GM12864 (cell line): Measurements from ENCODE around the gene MTG2.

ENCODE experiments used
- DNase-seq: peaks from one replicate; pipeline ENCODE4 v3.0.0-alpha.2; 2011; ENCODE audit warnings: low read depth
- H3K4me3 ChIP-seq: 2 replicates; pipeline ENCODE4 v1.5.1; 2011; ENCODE audit warnings: mild to moderate bottlenecking, low read depth, low read length, control low read depth
- TF ChIP-seq, protein P1 (sequence below): IDR thresholded peaks from 2 replicates; pipeline ENCODE4 v1.5.1; 2011; ENCODE audit warnings: low read depth, mild to moderate bottlenecking, moderate library complexity, low read length, control low read depth, inconsistent platforms; ENCODE audit errors: missing control alignments

Gene MTG2

DNA sequence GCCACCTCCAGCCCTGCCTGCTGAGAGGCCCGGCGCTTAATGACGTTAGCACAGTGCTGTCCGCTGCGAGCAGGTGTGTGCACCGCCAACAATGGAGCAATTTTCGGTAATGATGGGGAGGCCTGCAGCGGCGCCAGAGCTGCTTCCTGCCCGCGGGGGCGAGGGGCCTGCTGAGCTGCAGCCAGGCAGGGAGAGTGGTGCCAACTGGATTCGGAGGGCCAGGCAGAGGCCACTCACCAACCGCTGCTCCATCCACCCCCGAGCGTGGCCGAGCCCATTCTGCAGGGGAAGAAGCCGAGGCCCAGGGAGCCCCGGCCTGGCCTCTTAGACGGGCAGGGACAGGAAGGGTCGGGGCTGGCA, 27.6 kb downstream of the MTG2 start:
- DNase-seq, result no peak
- H3K4me3 ChIP-seq, result no peak overlapping the region
- TF ChIP-seq, protein P1, sequence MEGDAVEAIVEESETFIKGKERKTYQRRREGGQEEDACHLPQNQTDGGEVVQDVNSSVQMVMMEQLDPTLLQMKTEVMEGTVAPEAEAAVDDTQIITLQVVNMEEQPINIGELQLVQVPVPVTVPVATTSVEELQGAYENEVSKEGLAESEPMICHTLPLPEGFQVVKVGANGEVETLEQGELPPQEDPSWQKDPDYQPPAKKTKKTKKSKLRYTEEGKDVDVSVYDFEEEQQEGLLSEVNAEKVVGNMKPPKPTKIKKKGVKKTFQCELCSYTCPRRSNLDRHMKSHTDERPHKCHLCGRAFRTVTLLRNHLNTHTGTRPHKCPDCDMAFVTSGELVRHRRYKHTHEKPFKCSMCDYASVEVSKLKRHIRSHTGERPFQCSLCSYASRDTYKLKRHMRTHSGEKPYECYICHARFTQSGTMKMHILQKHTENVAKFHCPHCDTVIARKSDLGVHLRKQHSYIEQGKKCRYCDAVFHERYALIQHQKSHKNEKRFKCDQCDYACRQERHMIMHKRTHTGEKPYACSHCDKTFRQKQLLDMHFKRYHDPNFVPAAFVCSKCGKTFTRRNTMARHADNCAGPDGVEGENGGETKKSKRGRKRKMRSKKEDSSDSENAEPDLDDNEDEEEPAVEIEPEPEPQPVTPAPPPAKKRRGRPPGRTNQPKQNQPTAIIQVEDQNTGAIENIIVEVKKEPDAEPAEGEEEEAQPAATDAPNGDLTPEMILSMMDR, result no peak

DNA sequence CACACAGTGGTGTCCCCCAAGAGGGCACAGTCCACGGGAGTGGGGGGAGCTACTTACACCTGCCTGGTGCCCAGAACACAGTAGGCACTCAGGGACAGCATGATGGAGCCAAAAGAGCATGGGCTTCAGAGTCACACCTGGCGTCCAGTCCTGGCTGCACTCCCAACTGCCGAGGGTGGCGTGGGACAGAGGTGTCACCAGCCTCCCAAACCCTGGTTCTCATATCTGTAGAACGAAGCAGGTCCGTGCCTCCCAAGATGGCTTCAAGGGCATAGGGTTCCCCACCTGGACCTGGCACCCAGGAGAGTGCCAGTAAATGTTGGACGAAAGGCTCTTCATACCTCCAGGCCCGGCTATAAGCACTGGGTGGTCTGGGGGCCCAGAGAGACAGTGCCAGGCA, 28.4 kb downstream of the MTG2 start:
- TF ChIP-seq, protein P1, result no peak
- no peak for DNase-seq

DNA sequence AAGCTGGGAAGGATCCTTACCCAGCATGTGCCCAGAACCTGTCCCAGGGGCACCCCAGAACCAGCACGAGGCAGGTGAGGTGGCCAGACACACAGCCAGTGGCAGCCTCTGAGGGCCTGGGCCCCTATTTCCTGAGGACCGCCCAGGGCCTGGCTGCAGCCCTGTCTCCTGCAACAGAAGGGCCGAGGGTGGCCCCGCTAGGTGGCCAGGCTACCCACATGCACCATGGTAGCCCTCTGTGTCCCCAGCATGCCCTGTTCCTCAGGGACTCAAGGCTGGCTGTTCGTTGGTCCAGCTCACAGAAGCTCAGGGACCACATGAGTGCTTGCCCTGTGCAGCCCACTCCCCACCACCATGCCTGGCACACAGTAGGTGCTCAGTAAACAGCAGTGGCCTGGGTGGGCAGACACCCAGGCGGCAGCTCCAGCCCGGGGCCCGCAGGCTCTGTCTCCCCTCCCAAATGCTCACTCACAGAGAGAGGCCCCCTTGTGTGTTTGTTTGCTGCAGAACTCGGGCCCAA, 29.0 kb downstream of the MTG2 start:
- TF ChIP-seq, protein P1, result no peak
- H3K4me3 ChIP-seq, result no peak overlapping the region
- no peak for DNase-seq

More for the DNA sequence above, 28.4 kb downstream of the MTG2 start:
- no peak overlapping the region for H3K4me3 ChIP-seq

DNA sequence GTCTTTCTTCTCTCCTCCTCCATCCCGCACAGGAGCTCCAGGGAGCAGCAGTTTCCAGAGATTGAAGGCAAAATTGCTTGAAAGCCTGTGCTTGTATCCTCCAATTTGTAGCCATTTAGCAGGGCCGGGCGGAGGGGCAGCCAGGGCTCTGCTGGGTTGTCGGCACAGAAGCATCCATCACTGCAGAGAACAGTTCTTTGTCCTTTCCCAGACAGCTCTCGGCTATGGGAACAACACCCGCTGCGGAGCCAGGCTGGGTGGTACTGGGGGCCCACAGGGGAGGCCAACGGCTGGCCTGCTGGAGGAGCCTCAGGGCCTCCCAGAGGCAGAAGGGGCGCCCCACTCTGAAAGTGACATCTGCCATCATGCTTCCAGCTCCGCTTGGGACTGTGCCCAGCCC, 29.5 kb downstream of the MTG2 start:
- TF ChIP-seq, protein P1, result no peak
- DNase-seq, result no peak
- no peak overlapping the region for H3K4me3 ChIP-seq

DNA sequence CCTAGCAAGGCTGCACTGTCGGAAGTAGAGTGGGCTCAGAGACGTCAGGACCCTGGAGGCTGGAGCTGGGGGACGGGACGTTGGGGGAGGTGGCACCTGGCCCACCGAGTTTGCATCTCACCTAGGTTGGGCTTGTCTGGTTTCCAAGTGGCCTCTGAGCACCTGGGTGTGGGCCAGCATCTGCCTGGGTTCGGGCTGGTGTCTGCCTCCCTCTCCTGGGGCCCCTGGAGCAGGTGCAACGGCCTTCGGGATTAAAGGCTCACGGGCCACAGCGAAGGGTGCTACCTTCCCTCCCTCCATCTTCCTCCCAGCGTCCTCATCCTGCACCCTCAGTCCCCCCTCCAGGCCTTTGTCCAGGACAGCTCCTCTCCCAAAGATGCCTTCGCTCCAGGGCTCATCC, 31.2 kb downstream of the MTG2 start:
- TF ChIP-seq, protein P1, result no peak
- no peak overlapping the region for H3K4me3 ChIP-seq
- DNase-seq, result no peak

DNA sequence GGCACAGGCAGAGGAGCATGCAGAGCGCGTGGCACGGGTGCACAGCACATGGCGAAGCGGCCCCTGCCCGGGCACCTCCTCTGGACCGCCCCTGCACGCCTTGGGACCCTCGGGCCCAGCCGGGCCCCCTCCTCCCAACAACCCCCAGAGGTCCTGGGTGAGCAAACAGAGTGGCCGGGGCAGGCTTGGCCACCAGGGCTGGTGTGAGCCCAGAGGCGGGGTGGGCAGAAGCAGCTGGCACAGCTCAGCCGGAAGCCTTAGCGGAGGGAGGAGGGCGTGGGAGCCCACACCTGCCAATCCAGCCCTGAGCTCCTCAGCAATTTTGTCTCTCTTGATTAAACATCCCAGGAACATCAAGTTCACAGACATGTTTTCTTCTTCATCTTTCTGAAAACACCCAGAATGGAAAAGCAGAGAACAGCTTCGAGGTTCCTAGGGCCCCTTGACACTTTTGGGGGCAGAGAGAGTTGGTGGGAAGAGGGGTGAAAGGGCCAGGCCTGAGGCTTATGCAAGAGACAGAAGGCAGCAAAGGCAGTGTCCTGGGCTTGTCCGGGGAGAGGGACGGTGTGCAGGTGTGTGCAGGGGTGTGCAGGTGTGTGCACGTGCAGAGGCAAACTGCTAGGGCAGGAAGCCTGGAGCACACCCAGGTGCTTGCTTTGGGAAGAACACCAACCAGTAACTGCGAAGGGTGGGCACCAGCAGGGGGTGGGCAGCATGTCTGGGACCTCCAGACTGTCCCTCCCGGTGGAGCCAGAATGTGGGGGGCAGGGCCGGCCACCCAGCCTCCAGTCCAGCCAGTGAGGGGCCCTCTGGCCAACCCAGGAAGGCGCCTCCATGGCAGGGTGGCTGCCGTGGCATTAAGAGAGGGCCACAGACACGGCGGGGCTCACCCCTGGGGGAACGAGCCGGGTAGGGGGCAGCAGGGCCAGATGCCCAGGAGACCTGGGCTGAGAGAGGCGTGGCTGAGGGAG, 32.5 kb downstream of the MTG2 start:
- no peak for DNase-seq
- H3K4me3 ChIP-seq, result no peak overlapping the region
- TF ChIP-seq, protein P1, result no peak
